Measurements from ENCODE around the gene RNMT. TPM values are rescaled to one million over a fixed set of nuclear protein-coding genes. Genes with fewer than 3 reads are reported as not detected.

Gene RNMT
- total RNA-seq, 4 donors from 2014 or later: 18.1 to 29.1 (median 23.7) TPM

GRCh38 chr18:13720123-13720522 is 6.3 kb upstream of the RNMT start:
- WGBS: 80% methylated on average over 1 of the region's 1 CpG
- no peak for TF ChIP-seq CTCF (IDR thresholded peaks at IDR 0.05)
- no peak for TF ChIP-seq POLR2AphosphoS5 (IDR thresholded peaks at IDR 0.05)
- no peak for TF ChIP-seq POLR2A (IDR thresholded peaks at IDR 0.05)
- no peak for TF ChIP-seq EP300 (IDR thresholded peaks at IDR 0.05)
- Histone ChIP-seq H3K9me3 (no peaks in the 10 kb centered on the region), H3K27ac (no peak overlapping the region), H3K4me1 (peaks cover 3% of the 10 kb centered on the region), H3K4me3 (no peak overlapping the region), H3K27me3 (no peaks in the 10 kb centered on the region), H3K36me3 (no peaks in the 10 kb centered on the region)
- no peak for DNase-seq (ENCODE audit: low spot score in 2 of 2)

GRCh38 chr18:13720847-13721246 is 5.6 kb upstream of the RNMT start:
- Histone ChIP-seq H3K27ac (no peak overlapping the region), H3K27me3 (no peaks in the 10 kb centered on the region), H3K4me3 (no peak overlapping the region), H3K4me1 (peaks cover 10% of the 10 kb centered on the region), H3K36me3 (no peaks in the 10 kb centered on the region), H3K9me3 (no peaks in the 10 kb centered on the region)
- 70% methylated on average over 1 of the region's 1 CpG for WGBS
- DNase-seq (ENCODE audit: low spot score in 2 of 2): no peak
- TF ChIP-seq EP300 (IDR thresholded peaks at IDR 0.05): no peak
- no peak for TF ChIP-seq POLR2A (IDR thresholded peaks at IDR 0.05)
- no peak for TF ChIP-seq POLR2AphosphoS5 (IDR thresholded peaks at IDR 0.05)
- TF ChIP-seq CTCF (IDR thresholded peaks at IDR 0.05): no peak

GRCh38 chr18:13725566-13726231 is 774 bp upstream of the RNMT start:
- H3K4me1 ChIP-seq: peaks cover 27% of the 10 kb centered on the region
- no peaks in the 10 kb centered on the region for H3K36me3 ChIP-seq
- peak overlapping the region; percentile 93 for H3K27ac ChIP-seq
- H3K9me3 ChIP-seq: no peaks in the 10 kb centered on the region
- TF ChIP-seq EP300 (IDR thresholded peaks at IDR 0.05) (no peak), POLR2A (IDR thresholded peaks at IDR 0.05) (no peak), POLR2AphosphoS5 (IDR thresholded peaks at IDR 0.05) (no peak), CTCF (IDR thresholded peaks at IDR 0.05) (no peak)
- 3% methylated on average over 29 of the region's 35 CpGs for WGBS
- peak overlapping the region; percentile 99 for H3K4me3 ChIP-seq
- H3K27me3 ChIP-seq: no peaks in the 10 kb centered on the region
- DNase-seq (ENCODE audit: low spot score in 2 of 2): no peak

GRCh38 chr18:13726972-13727331 is 479 bp downstream of the RNMT start:
- H3K27ac ChIP-seq: peak overlapping the region; percentile 93
- H3K27me3 ChIP-seq: no peaks in the 10 kb centered on the region
- H3K4me3 ChIP-seq: peak overlapping the region; percentile 99
- H3K4me1 ChIP-seq: peaks cover 27% of the 10 kb centered on the region
- TF ChIP-seq POLR2A (IDR thresholded peaks at IDR 0.05) (no peak), CTCF (IDR thresholded peaks at IDR 0.05) (no peak), POLR2AphosphoS5 (IDR thresholded peaks at IDR 0.05) (no peak), EP300 (IDR thresholded peaks at IDR 0.05) (no peak)
- under 1% methylated on average over 23 of the region's 30 CpGs for WGBS
- no peaks in the 10 kb centered on the region for H3K9me3 ChIP-seq
- peak; percentile 81 to 85 for DNase-seq (ENCODE audit: low spot score in 2 of 2)
- no peaks in the 10 kb centered on the region for H3K36me3 ChIP-seq

GRCh38 chr18:13730481-13730880 is 4.0 kb downstream of the RNMT start:
- DNase-seq (ENCODE audit: low spot score in 2 of 2): no peak
- Histone ChIP-seq H3K9me3 (no peaks in the 10 kb centered on the region), H3K36me3 (peaks cover 26% of the 10 kb centered on the region), H3K27ac (no peak overlapping the region), H3K4me3 (no peak overlapping the region), H3K4me1 (peaks cover 20% of the 10 kb centered on the region), H3K27me3 (no peaks in the 10 kb centered on the region)
- 71% methylated on average over 1 of the region's 1 CpG for WGBS
- TF ChIP-seq CTCF (IDR thresholded peaks at IDR 0.05) (no peak), POLR2A (IDR thresholded peaks at IDR 0.05) (no peak), EP300 (IDR thresholded peaks at IDR 0.05) (no peak), POLR2AphosphoS5 (IDR thresholded peaks at IDR 0.05) (no peak)
